Fibroblast of skin of left quadriceps (primary cell): ENCODE results near the gene NEIL3.

Experiments used
- DNase-seq, 2 experiments: peaks; one replicate each; pipeline ENCODE4 v3.0.0-alpha.2; 2013; ENCODE audit warnings: low read depth in 2 of 2

The NEIL3 gene

DNA sequence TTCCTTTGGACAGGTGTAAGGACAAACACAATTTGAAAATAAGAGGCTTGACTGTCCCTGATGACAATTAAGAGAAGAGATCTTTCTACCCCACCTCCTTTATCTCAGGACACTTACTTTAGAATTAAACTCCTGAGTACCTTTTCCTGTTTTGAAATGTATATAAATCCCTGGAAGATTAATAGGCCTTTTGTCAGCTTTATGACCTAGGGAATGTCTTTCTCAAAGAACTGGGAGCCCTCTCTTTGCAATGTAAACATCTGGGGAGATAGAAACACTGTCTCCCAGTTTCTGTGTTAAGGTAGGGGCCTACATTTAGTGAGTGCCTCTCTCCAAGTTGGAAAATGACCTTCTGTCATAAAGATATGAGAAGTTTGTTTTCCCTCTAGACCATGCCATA, 100.9 kb downstream of the NEIL3 start:
- DNase-seq = no peak

DNA sequence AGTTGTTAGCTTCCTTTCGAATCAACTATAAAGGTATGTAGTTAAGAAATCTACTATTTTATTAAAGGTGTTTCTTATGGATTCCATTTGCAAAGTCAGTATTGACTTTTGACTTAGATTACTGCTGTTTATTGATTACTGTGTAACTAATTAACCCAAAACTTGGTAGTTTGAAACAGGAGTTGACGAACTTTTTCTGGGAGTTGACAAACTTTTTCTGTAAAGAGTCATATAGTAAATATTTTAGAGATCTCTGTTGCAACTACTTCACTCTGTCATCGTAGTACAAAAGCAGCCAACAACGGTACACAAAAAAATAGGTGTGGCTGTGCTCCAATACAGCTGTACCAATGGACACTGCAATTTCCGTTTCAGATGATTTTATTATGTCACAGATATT, 102.3 kb downstream of the NEIL3 start:
- no peak for DNase-seq
